ENCODE results near the gene ENOPH1. TPM values are rescaled to one million over a fixed set of nuclear protein-coding genes. Genes with fewer than 3 reads are reported as not detected.

Gene ENOPH1
- total and polyA plus RNA-seq, 2 of the 13 experiments (the other 11 are each of a cell fraction or from before 2014, with no cell fraction given) = 15.5 to 64.3 TPM

GRCh38 chr4:82434949-82435348 lies 4.6 kb downstream of the ENOPH1 start (continued):
- TF ChIP-seq, protein P1, sequence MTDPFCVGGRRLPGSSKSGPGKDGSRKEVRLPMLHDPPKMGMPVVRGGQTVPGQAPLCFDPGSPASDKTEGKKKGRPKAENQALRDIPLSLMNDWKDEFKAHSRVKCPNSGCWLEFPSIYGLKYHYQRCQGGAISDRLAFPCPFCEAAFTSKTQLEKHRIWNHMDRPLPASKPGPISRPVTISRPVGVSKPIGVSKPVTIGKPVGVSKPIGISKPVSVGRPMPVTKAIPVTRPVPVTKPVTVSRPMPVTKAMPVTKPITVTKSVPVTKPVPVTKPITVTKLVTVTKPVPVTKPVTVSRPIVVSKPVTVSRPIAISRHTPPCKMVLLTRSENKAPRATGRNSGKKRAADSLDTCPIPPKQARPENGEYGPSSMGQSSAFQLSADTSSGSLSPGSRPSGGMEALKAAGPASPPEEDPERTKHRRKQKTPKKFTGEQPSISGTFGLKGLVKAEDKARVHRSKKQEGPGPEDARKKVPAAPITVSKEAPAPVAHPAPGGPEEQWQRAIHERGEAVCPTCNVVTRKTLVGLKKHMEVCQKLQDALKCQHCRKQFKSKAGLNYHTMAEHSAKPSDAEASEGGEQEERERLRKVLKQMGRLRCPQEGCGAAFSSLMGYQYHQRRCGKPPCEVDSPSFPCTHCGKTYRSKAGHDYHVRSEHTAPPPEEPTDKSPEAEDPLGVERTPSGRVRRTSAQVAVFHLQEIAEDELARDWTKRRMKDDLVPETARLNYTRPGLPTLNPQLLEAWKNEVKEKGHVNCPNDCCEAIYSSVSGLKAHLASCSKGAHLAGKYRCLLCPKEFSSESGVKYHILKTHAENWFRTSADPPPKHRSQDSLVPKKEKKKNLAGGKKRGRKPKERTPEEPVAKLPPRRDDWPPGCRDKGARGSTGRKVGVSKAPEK (CRISPR knock-in tag; IDR thresholded peaks at IDR 0.05; ENCODE audit: borderline replicate concordance) = no peak
- TF ChIP-seq ZSCAN31 (CRISPR knock-in tag; IDR thresholded peaks at IDR 0.05; ENCODE audit: low read depth) = no peak
- no peak for TF ChIP-seq LCORL (IDR thresholded peaks at IDR 0.05)
- TF ChIP-seq LCORL (CRISPR knock-in tag; IDR thresholded peaks at IDR 0.05) = no peak
- no peak for TF ChIP-seq PPARG (CRISPR knock-in tag; conservative IDR thresholded peaks at IDR 0.05)
- no peak for TF ChIP-seq ZNF24 (IDR thresholded peaks at IDR 0.05)
- TF ChIP-seq RAD51 (IDR thresholded peaks at IDR 0.05; ENCODE audit: borderline replicate concordance) = no peak
- TF ChIP-seq SP1 (IDR thresholded peaks at IDR 0.05) = no peak
- no peak for TF ChIP-seq SP1 (CRISPR knock-in tag; IDR thresholded peaks at IDR 0.05)
- TF ChIP-seq ZNF607 (CRISPR knock-in tag; IDR thresholded peaks at IDR 0.05; ENCODE audit: borderline replicate concordance) = no peak
- TF ChIP-seq HNF4A (CRISPR knock-in tag; IDR thresholded peaks at IDR 0.05) = peak; percentile 51; the same call in 1 of the 2 replicates
- no peak for TF ChIP-seq ATF1 (CRISPR knock-in tag; IDR thresholded peaks at IDR 0.05)
- no peak for TF ChIP-seq SOX13 (IDR thresholded peaks at IDR 0.05)
- TF ChIP-seq SOX13 (CRISPR knock-in tag; conservative IDR thresholded peaks at IDR 0.05 in 1 of 2, IDR thresholded peaks at IDR 0.05 in 1 of 2) = peak in 1 of 2 experiments; percentile 86; a peak in 2 of 4 replicates
- TF ChIP-seq ZNF839 (CRISPR knock-in tag; IDR thresholded peaks at IDR 0.05; ENCODE audit: borderline replicate concordance) = no peak
- TF ChIP-seq, protein P2, sequence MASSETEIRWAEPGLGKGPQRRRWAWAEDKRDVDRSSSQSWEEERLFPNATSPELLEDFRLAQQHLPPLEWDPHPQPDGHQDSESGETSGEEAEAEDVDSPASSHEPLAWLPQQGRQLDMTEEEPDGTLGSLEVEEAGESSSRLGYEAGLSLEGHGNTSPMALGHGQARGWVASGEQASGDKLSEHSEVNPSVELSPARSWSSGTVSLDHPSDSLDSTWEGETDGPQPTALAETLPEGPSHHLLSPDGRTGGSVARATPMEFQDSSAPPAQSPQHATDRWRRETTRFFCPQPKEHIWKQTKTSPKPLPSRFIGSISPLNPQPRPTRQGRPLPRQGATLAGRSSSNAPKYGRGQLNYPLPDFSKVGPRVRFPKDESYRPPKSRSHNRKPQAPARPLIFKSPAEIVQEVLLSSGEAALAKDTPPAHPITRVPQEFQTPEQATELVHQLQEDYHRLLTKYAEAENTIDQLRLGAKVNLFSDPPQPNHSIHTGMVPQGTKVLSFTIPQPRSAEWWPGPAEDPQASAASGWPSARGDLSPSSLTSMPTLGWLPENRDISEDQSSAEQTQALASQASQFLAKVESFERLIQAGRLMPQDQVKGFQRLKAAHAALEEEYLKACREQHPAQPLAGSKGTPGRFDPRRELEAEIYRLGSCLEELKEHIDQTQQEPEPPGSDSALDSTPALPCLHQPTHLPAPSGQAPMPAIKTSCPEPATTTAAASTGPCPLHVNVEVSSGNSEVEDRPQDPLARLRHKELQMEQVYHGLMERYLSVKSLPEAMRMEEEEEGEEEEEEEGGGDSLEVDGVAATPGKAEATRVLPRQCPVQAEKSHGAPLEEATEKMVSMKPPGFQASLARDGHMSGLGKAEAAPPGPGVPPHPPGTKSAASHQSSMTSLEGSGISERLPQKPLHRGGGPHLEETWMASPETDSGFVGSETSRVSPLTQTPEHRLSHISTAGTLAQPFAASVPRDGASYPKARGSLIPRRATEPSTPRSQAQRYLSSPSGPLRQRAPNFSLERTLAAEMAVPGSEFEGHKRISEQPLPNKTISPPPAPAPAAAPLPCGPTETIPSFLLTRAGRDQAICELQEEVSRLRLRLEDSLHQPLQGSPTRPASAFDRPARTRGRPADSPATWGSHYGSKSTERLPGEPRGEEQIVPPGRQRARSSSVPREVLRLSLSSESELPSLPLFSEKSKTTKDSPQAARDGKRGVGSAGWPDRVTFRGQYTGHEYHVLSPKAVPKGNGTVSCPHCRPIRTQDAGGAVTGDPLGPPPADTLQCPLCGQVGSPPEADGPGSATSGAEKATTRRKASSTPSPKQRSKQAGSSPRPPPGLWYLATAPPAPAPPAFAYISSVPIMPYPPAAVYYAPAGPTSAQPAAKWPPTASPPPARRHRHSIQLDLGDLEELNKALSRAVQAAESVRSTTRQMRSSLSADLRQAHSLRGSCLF (CRISPR knock-in tag; IDR thresholded peaks at IDR 0.05; ENCODE audit: borderline replicate concordance) = no peak
- TF ChIP-seq, protein P3, sequence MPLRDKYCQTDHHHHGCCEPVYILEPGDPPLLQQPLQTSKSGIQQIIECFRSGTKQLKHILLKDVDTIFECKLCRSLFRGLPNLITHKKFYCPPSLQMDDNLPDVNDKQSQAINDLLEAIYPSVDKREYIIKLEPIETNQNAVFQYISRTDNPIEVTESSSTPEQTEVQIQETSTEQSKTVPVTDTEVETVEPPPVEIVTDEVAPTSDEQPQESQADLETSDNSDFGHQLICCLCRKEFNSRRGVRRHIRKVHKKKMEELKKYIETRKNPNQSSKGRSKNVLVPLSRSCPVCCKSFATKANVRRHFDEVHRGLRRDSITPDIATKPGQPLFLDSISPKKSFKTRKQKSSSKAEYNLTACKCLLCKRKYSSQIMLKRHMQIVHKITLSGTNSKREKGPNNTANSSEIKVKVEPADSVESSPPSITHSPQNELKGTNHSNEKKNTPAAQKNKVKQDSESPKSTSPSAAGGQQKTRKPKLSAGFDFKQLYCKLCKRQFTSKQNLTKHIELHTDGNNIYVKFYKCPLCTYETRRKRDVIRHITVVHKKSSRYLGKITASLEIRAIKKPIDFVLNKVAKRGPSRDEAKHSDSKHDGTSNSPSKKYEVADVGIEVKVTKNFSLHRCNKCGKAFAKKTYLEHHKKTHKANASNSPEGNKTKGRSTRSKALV (CRISPR knock-in tag; IDR thresholded peaks at IDR 0.05) = no peak
- TF ChIP-seq NCOA2 (CRISPR knock-in tag; IDR thresholded peaks at IDR 0.05) = peak; percentile 28; the same call in 1 of the 2 replicates
- TF ChIP-seq AGO1 (IDR thresholded peaks at IDR 0.05; ENCODE audit: low read depth, low read length, poor library complexity, severe bottlenecking) = no peak
- TF ChIP-seq SSRP1 (CRISPR knock-in tag; IDR thresholded peaks at IDR 0.05) = no peak
- TF ChIP-seq ZBTB21 (CRISPR knock-in tag; IDR thresholded peaks at IDR 0.05) = no peak
- peak; percentile 80 for TF ChIP-seq SAP130 (CRISPR knock-in tag; IDR thresholded peaks at IDR 0.05; ENCODE audit: low read depth)
